Urothelium cell line (cell line): ENCODE data around the gene MAP3K6.

Experiments
- DNase-seq: peaks from one replicate; pipeline ENCODE4 v3.0.0; 2011; ENCODE audit warnings: low spot score, mixed read lengths
- FAIRE-seq: peaks from 2 replicates; lab custom pipeline; 2011; peaks lifted over from hg19 to GRCh38; lab: Jason Lieb, UNC

Gene MAP3K6

DNA sequence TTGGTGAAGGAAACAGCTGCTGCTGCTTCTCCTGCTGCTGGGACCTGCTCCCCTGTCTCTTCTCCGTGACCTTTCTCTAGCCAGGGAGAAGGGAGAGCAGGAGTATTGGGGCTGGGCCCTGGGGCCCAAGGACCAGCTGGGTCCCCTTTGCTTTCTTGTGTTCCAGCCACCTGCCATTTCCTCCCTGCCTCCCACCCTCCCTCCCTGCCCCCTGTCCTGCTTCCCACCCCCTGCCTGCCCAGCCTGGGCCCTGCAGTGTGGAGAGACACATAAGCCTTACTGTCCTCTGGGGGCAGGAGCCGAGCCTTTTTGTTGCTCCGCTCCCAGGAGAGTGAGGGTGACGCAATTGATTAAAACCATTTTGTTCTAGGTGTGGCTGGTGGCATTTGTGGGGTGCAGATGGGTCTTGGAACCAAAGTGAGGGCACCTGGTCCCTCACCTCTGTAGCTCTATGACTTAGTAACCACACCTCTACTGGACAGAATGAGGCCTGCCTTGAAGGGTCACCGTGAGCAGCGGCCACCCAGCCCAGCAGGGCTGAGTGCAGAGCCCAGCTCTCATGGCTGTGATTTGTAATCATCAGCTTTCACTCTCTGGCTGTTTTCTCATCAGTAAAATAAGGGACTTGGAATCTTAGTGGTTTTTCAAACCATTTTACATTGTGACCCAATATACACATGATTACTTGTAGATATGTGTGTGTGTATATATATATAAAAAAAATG lies 58.7 kb downstream of the MAP3K6 start:
- DNase-seq (no peak), FAIRE-seq (no peak)

DNA sequence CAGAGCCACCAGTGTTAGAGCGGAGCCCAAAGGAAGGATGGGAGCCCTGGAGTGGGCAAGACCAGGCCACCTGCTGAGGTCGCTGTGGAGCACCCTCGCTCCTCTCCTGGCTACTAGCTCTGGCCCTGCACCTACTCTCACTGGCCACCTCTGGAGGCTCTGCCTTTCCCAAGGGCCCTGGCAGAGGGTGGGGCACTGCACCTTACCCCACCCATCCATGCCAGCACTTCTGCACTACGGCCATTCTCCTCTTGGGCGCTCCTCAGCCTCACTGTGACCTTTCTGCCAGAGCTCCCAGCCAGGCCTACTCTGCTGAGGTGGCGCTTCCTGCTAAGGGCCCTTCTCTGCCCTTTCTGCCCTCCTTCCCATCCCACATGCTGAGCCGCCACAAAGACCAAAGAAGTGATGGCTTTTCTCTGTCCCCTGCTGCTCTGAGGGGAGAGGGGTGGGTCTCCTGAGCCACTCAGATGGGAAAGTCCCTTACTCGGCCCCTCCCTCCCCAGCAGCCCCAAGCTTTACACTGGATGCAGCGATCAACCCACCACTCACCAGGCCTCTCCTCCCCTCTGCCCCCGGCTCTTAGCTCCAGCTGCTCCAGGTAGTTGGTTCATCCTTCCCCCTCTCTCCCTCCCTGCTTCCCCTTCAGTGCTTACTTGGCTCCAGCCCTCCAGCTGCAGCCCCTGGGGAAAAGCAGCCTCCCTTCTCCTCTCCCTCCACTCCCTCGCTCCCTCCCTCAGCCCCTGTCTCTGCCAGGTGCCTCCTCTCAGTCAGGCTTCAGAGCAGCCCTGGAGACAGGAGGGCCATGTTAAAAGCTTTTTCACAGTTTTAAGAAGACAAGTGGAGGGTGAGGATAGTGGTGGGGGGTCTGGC lies 59.6 kb downstream of the MAP3K6 start:
- FAIRE-seq (no peak), DNase-seq (no peak)

DNA sequence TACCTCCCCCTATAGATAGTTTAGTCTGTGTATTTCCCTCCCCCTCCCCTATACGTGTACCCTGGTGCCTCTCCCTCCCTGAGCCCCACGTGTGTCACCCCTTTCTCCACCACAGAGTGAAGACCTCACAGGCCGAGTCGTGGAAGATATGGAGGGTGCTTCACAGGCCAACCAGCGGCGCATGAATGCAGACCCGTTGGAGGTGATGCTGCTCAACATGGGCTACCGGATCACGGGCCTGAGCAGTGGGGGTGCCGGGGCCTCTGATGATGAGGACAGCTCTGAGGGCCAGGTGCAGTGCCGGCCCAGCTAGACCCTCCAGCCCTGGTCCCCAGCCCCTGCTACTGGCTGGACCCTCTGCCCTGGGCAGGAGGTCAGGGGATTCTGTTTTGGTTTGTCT lies 60.7 kb downstream of the MAP3K6 start:
- no peak for FAIRE-seq
- DNase-seq: no peak
